ENCODE results near the gene LRBA.

LRBA gene

GRCh38 chr4:150457802-150458201, 557.3 kb downstream of the LRBA start:
- DNase-seq (ENCODE audit: low read depth in 2 of 3, low spot score in 2 of 3), result no peak

- no peak for DNase-seq (ENCODE audit: low read depth in 2 of 3, low spot score in 2 of 3)
These were observed 563.2 kb downstream of the LRBA start for GRCh38 chr4:150451883-150452282.

- DNase-seq (ENCODE audit: low read depth in 2 of 3, low spot score in 2 of 3), result no peak
These were observed 567.7 kb downstream of the LRBA start for GRCh38 chr4:150447356-150447755.

GRCh38 chr4:150439451-150439933, 575.6 kb downstream of the LRBA start:
- no peak for DNase-seq (ENCODE audit: low read depth in 2 of 3, low spot score in 2 of 3)

GRCh38 chr4:150436598-150437370, 578.3 kb downstream of the LRBA start:
- DNase-seq (ENCODE audit: low read depth in 2 of 3, low spot score in 2 of 3), result no peak

GRCh38 chr4:150431221-150431620, 583.9 kb downstream of the LRBA start:
- DNase-seq (ENCODE audit: low read depth in 2 of 3, low spot score in 2 of 3), result no peak

GRCh38 chr4:150425161-150425560, 589.9 kb downstream of the LRBA start:
- no peak for DNase-seq (ENCODE audit: low read depth in 2 of 3, low spot score in 2 of 3)

- DNase-seq (ENCODE audit: low read depth in 2 of 3, low spot score in 2 of 3), result no peak
These were observed 591.6 kb downstream of the LRBA start for GRCh38 chr4:150423503-150423902.

- no peak for DNase-seq (ENCODE audit: low read depth in 2 of 3, low spot score in 2 of 3)
These were observed 592.0 kb downstream of the LRBA start for GRCh38 chr4:150423074-150423473.

- DNase-seq (ENCODE audit: low read depth in 2 of 3, low spot score in 2 of 3), result no peak
These were observed 593.5 kb downstream of the LRBA start for GRCh38 chr4:150421612-150422011.

- DNase-seq (ENCODE audit: low read depth in 2 of 3, low spot score in 2 of 3), result no peak
These were observed 595.1 kb downstream of the LRBA start for GRCh38 chr4:150419939-150420338.

- no peak for DNase-seq (ENCODE audit: low read depth in 2 of 3, low spot score in 2 of 3)
These were observed 596.2 kb downstream of the LRBA start for GRCh38 chr4:150418757-150419410.

- DNase-seq (ENCODE audit: low read depth in 2 of 3, low spot score in 2 of 3), result no peak
These were observed 599.9 kb downstream of the LRBA start for GRCh38 chr4:150415213-150415612.

GRCh38 chr4:150411520-150411919, 603.6 kb downstream of the LRBA start:
- no peak for DNase-seq (ENCODE audit: low read depth in 2 of 3, low spot score in 2 of 3)

- no peak for DNase-seq (ENCODE audit: low read depth in 2 of 3, low spot score in 2 of 3)
These were observed 612.2 kb downstream of the LRBA start for GRCh38 chr4:150402871-150403272.

GRCh38 chr4:150401083-150401687, 613.9 kb downstream of the LRBA start:
- DNase-seq (ENCODE audit: low read depth in 2 of 3, low spot score in 2 of 3), result no peak

- DNase-seq (ENCODE audit: low read depth in 2 of 3, low spot score in 2 of 3), result no peak
These were observed 619.2 kb downstream of the LRBA start for GRCh38 chr4:150395872-150396271.

- no peak for DNase-seq (ENCODE audit: low read depth in 2 of 3, low spot score in 2 of 3)
These were observed 621.0 kb downstream of the LRBA start for GRCh38 chr4:150394046-150394445.

- DNase-seq (ENCODE audit: low read depth in 2 of 3, low spot score in 2 of 3), result no peak
These were observed 624.0 kb downstream of the LRBA start for GRCh38 chr4:150391052-150391451.

GRCh38 chr4:150390531-150390910, 624.6 kb downstream of the LRBA start:
- DNase-seq (ENCODE audit: low read depth in 2 of 3, low spot score in 2 of 3), result no peak

- no peak for DNase-seq (ENCODE audit: low read depth in 2 of 3, low spot score in 2 of 3)
These were observed 625.1 kb downstream of the LRBA start for GRCh38 chr4:150389896-150390530.

- no peak for DNase-seq (ENCODE audit: low read depth in 2 of 3, low spot score in 2 of 3)
These were observed 627.1 kb downstream of the LRBA start for GRCh38 chr4:150387981-150388380.

Data from activated CD8-positive, alpha-beta memory T cell treated with anti-CD3 and anti-CD28 coated beads for 48 hours (primary cell).